Chondrocyte (in vitro differentiated cells): ENCODE data around the gene GYS1. TPM values are rescaled to one million over a fixed set of nuclear protein-coding genes. Genes with fewer than 3 reads are reported as not detected.

Experiments used
- DNase-seq: peaks from one replicate; pipeline ENCODE4 v3.0.0; 2021; ENCODE audit warnings: mixed read lengths, low spot score
- H3K27ac Mint-ChIP-seq: one replicate; pipeline ENCODE4 v1.8.0; 2021; ENCODE audit warnings: mild to moderate bottlenecking, moderate library complexity, mixed read lengths; ENCODE audit not compliant: unreplicated experiment
- H3K27me3 Mint-ChIP-seq: 2 replicates; pipeline ENCODE4 v1.8.0; 2021; ENCODE audit warnings: low read depth, mixed read lengths
- H3K36me3 Mint-ChIP-seq: 2 replicates; pipeline ENCODE4 v1.8.0; 2021; ENCODE audit warnings: low read depth, mixed read lengths
- H3K4me1 Mint-ChIP-seq: 2 replicates; pipeline ENCODE4 v1.8.0; 2021; ENCODE audit warnings: low read depth, mild to moderate bottlenecking, mixed read lengths
- H3K4me3 Mint-ChIP-seq: one replicate; pipeline ENCODE4 v1.8.0; 2021; ENCODE audit warnings: mild to moderate bottlenecking, moderate library complexity, mixed read lengths; ENCODE audit not compliant: unreplicated experiment
- H3K9me3 Mint-ChIP-seq: 2 replicates; pipeline ENCODE4 v1.8.0; 2021; ENCODE audit warnings: low read depth, mixed read lengths
- total RNA-seq: library from RNA; stranded (reverse); gene quantifications from 3 replicates; pipeline ENCODE4 v1.2.1, GENCODE V29; 2021
- TF ChIP-seq, protein P1 (sequence below): fragments of 200-600 bp; sonication (generic); IDR thresholded peaks from 2 replicates; pipeline ENCODE4 v1.5.0; 2021; ENCODE audit warnings: antibody characterized with exemption, mild to moderate bottlenecking, moderate library complexity

Gene GYS1
- total RNA-seq, 1 donor from 2014 or later, result 51.1 TPM

DNA sequence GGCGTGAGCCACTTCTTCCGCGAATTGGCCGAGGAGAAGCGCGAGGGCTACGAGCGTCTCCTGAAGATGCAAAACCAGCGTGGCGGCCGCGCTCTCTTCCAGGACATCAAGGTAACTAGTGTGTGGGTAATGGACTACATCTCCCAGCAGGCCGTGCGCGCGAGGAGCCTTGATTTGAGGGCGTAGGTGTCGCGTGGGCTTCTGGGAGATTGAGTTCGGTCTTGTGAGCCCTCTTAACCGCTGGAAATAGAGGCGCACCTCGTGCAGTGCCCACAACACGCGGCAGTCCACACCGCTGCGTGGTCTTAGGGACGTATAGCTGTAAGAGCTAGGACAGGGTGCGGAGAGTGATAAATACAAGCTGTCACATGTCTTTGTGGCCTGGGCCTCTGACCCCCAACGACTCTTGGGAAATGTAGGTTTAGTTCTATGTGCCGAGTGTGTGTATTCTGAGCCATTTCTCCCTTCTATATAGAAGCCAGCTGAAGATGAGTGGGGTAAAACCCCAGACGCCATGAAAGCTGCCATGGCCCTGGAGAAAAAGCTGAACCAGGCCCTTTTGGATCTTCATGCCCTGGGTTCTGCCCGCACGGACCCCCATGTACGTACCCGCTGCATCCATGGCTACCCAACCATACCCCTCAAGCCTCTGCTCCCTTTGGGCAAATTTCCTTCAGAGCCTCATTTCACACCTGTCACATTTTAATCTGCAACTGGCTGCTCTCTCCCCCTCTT, 27.1 kb downstream of the GYS1 start:
- H3K27me3 Mint-ChIP-seq, result no peaks in the 10 kb centered on the region
- H3K4me1 Mint-ChIP-seq, result peaks cover 63% of the 10 kb centered on the region
- H3K36me3 Mint-ChIP-seq, result peaks cover 20% of the 10 kb centered on the region
- peak; percentile 97 for DNase-seq
- H3K27ac Mint-ChIP-seq, result peak overlapping the region; percentile 96
- TF ChIP-seq, protein P1, sequence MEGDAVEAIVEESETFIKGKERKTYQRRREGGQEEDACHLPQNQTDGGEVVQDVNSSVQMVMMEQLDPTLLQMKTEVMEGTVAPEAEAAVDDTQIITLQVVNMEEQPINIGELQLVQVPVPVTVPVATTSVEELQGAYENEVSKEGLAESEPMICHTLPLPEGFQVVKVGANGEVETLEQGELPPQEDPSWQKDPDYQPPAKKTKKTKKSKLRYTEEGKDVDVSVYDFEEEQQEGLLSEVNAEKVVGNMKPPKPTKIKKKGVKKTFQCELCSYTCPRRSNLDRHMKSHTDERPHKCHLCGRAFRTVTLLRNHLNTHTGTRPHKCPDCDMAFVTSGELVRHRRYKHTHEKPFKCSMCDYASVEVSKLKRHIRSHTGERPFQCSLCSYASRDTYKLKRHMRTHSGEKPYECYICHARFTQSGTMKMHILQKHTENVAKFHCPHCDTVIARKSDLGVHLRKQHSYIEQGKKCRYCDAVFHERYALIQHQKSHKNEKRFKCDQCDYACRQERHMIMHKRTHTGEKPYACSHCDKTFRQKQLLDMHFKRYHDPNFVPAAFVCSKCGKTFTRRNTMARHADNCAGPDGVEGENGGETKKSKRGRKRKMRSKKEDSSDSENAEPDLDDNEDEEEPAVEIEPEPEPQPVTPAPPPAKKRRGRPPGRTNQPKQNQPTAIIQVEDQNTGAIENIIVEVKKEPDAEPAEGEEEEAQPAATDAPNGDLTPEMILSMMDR, result no peak
- H3K4me3 Mint-ChIP-seq, result peak overlapping the region; percentile 93
- no peaks in the 10 kb centered on the region for H3K9me3 Mint-ChIP-seq

DNA sequence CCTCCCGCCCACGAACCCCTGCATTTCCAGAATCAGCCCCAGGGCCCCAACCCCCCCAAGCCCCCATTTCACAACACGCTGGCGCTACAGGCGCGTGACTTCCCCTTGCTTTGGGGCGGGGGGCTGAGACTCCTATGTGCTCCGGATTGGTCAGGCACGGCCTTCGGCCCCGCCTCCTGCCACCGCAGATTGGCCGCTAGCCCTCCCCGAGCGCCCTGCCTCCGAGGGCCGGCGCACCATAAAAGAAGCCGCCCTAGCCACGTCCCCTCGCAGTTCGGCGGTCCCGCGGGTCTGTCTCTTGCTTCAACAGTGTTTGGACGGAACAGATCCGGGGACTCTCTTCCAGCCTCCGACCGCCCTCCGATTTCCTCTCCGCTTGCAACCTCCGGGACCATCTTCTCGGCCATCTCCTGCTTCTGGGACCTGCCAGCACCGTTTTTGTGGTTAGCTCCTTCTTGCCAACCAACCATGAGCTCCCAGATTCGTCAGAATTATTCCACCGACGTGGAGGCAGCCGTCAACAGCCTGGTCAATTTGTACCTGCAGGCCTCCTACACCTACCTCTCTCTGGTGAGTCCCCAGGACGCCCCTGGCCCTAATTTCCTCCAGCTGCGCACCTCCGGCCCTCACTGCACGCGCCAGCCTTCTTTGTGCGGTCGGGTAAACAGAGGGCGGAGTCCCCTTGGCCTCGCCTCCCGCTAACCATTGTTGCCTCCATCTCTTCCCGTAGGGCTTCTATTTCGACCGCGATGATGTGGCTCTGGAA, 27.9 kb downstream of the GYS1 start, which contains the start of gene FTL:
Gene FTL (plus strand): TSS at position 270 of the 766 bp plus-strand sequence. CDS start 199 bp downstream, at position 469.
- TF ChIP-seq, protein P1, result no peak
- H3K27ac Mint-ChIP-seq, result peak within 1 kb of the TSS; percentile 96
- H3K27me3 Mint-ChIP-seq, result no peaks in the 10 kb centered on the region
- H3K36me3 Mint-ChIP-seq, result peaks cover 21% of the 10 kb centered on the region
- peaks cover 63% of the 10 kb centered on the region for H3K4me1 Mint-ChIP-seq
- peak; percentile 97 for DNase-seq
- H3K9me3 Mint-ChIP-seq, result no peaks in the 10 kb centered on the region
- peak within 1 kb of the TSS; percentile 93 for H3K4me3 Mint-ChIP-seq

DNA sequence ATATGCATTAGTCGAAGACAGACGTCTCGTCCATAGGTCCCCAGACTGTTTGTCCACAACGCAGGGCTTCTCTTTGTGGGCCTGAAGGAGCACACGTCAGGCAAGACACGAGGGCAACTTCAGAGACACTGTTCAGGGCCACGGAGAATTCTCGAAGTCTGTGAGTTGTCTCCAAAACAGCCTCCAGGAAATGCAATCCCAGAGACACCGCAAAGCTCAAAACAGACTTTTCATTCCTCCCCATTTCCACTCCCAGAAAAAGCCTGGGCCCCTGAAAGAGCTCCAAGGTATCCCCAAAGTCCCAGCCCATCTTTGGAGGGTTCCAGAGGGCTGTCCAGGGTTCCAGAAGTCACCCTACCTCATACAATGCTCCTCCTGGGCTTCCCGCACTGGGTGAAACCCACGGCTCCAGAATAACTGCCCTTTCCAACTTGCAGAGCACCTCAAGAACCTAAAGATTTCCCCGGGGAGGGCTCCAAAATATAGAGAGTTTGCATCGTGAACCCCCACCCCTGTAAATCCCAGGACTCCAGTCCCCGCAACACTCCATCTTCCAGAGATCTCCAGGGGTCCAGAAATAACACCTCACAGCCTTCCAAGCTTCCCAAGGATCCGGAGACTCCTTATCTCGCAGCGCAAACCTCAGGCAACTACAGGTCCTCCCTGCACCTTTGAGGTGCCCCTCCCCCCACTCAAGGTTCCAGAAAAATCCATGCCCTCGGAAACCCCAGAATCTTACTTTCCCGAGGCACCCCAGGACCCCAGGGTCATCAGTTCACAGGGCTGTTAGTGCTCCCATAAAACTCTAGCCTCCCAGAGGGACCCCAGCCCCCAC, 28.7 kb downstream of the GYS1 start:
- no peak for DNase-seq
- Mint-ChIP-seq H3K27me3 (no peaks in the 10 kb centered on the region), H3K27ac (peak overlapping the region; percentile 96), H3K9me3 (no peaks in the 10 kb centered on the region), H3K36me3 (peaks cover 20% of the 10 kb centered on the region), H3K4me3 (peak overlapping the region; percentile 93), H3K4me1 (peaks cover 63% of the 10 kb centered on the region)
- TF ChIP-seq, protein P1, result no peak

DNA sequence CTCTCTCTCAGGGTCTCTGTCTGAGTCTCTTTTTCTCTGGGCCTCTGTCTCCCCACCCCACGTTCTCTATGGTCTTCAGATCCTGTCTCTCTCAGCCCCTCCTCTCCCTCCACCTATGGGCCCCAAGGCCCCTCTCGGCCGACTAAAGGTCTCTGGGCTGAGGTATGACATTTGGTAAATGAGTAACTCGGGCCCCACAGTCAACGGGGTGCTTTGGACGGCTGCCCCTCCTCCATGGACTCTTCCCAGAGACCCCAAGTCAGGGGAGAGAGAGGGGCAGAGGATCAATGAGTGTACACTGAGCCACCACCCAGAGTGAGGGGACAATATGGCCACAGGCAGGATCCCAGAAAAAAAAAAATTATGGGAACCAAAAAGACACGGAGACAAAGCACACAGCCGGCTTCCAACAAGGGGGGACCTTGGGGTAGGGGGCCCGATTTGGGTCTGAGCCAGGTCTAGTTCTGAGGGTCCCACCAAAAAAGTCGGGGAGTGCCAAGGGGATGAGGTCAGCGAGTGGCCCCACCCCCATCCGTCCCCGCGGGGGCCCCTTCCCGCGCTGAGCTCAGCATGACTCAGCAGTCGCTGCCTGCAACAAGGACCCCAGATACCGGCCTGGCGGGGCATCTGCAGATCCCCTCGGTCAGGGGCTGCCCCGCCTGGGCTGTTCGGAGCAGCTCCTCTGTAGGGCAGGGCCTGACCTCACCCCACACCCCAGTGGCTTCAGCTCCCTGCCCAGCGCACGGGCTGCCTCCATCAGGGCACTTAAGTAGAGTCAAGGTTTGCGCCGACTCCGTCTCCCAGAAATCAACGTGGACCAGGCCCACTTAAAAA, 29.5 kb downstream of the GYS1 start:
- Mint-ChIP-seq H3K4me3 (peak overlapping the region; percentile 93), H3K27ac (peak overlapping the region; percentile 96), H3K27me3 (no peaks in the 10 kb centered on the region), H3K9me3 (no peaks in the 10 kb centered on the region), H3K36me3 (peaks cover 18% of the 10 kb centered on the region), H3K4me1 (peaks cover 63% of the 10 kb centered on the region)
- peak; percentile 93 for DNase-seq
- TF ChIP-seq, protein P1, result no peak
